HepG2 (cell line): ENCODE data around the gene TIPRL. TPM values are rescaled to one million over a fixed set of nuclear protein-coding genes. Genes with fewer than 3 reads are reported as not detected.

Source experiments
- CENPBD1 ChIP-seq: sonication (generic); formaldehyde crosslinking; IDR thresholded peaks from 2 replicates; pipeline ENCODE4 v1.8.0; 2022; ENCODE audit warnings: missing genetic modification reagents, low read depth, mild to moderate bottlenecking, borderline replicate concordance
- DNMT3B ChIP-seq: conservative IDR thresholded peaks from 2 replicates; pipeline ENCODE4 v1.6.1; 2016; ENCODE audit warnings: missing biosample characterization, control low read depth
- DZIP1 ChIP-seq: sonication (generic); formaldehyde crosslinking; IDR thresholded peaks from 2 replicates; pipeline ENCODE4 v1.5.0; 2020; ENCODE audit warnings: mild to moderate bottlenecking, missing genetic modification reagents
- FOXO1 ChIP-seq: sonication (generic); formaldehyde crosslinking; IDR thresholded peaks from 2 replicates; pipeline ENCODE4 v1.4.0; 2020; ENCODE audit warnings: missing genetic modification reagents
- IRX3 ChIP-seq: sonication (generic); formaldehyde crosslinking; IDR thresholded peaks from 2 replicates; pipeline ENCODE4 v1.8.1; 2023; ENCODE audit warnings: mild to moderate bottlenecking, low read depth, missing genetic modification reagents, borderline replicate concordance
- KLF15 ChIP-seq: sonication (generic); formaldehyde crosslinking; IDR thresholded peaks from 2 replicates; pipeline ENCODE4 v1.8.1; 2023; ENCODE audit warnings: borderline replicate concordance, mild to moderate bottlenecking, inconsistent platforms, missing genetic modification reagents, mixed read lengths
- MZF1 ChIP-seq: sonication (generic); formaldehyde crosslinking; IDR thresholded peaks from 2 replicates; pipeline ENCODE4 v1.8.1; 2023; ENCODE audit warnings: mild to moderate bottlenecking, missing genetic modification reagents, borderline replicate concordance
- NR2C2 ChIP-seq: sonication (generic); formaldehyde crosslinking; IDR thresholded peaks from 2 replicates; pipeline ENCODE4 v1.4.0; 2020; ENCODE audit warnings: missing genetic modification reagents, mild to moderate bottlenecking, moderate library complexity, borderline replicate concordance
- PCBP1 ChIP-seq: fragments of 200-400 bp; formaldehyde crosslinking; IDR thresholded peaks from 2 replicates; pipeline ENCODE4 v1.6.1; 2017; ENCODE audit warnings: mild to moderate bottlenecking, low read depth, low read length, borderline replicate concordance
- RNF219 ChIP-seq: sonication (generic); formaldehyde crosslinking; IDR thresholded peaks from 2 replicates; pipeline ENCODE4 v1.5.0; 2020; ENCODE audit warnings: mild to moderate bottlenecking, missing genetic modification reagents
- SNAPC2 ChIP-seq: sonication (generic); formaldehyde crosslinking; IDR thresholded peaks from 2 replicates; pipeline ENCODE4 v1.8.1; 2022; ENCODE audit warnings: mild to moderate bottlenecking, missing genetic modification reagents
- SOX13 ChIP-seq, 3 experiments: fragments of 450-650 bp in 1 of 3; sonication (generic) in 1 of 3; formaldehyde crosslinking in 1 of 3; IDR thresholded peaks in 2 of 3; conservative IDR thresholded peaks in 1 of 3; 2 replicates each; pipeline versions ENCODE4 v1.5.0 to v1.6.1; 2016 to 2020; ENCODE audit warnings: antibody characterized with exemption in 1 of 3, mild to moderate bottlenecking in 1 of 3, missing compliant biosample characterization in 1 of 3, missing genetic modification reagents in 1 of 3, moderate library complexity in 1 of 3
- SP1 ChIP-seq, 2 experiments: fragments of 450-650 bp in 1 of 2; sonication (generic) in 1 of 2; formaldehyde crosslinking in 1 of 2; IDR thresholded peaks; 2 replicates each; pipeline versions ENCODE4 v1.4.0 to v1.6.1; 2016 to 2020; ENCODE audit warnings: missing genetic modification reagents in 1 of 2
- TCF7L2 ChIP-seq: IDR thresholded peaks from 2 replicates; pipeline ENCODE4 v1.6.1; 2011; ENCODE audit warnings: mild to moderate bottlenecking, low read depth, low read length, moderate library complexity
- TRIM22 ChIP-seq: fragments of 450-650 bp; IDR thresholded peaks from 2 replicates; pipeline ENCODE4 v1.6.1; 2017
- YEATS2 ChIP-seq: sonication (generic); formaldehyde crosslinking; IDR thresholded peaks from 2 replicates; pipeline ENCODE4 v1.4.0; 2020; ENCODE audit warnings: missing genetic modification reagents, borderline replicate concordance
- ZNF124 ChIP-seq: sonication (generic); formaldehyde crosslinking; IDR thresholded peaks from 2 replicates; pipeline ENCODE4 v1.4.0; 2020; ENCODE audit warnings: missing genetic modification reagents
- ZNF253 ChIP-seq: sonication (generic); formaldehyde crosslinking; IDR thresholded peaks from 2 replicates; pipeline ENCODE4 v1.8.0; 2022; ENCODE audit warnings: mild to moderate bottlenecking, missing genetic modification reagents, borderline replicate concordance
- ZNF280B ChIP-seq: sonication (generic); formaldehyde crosslinking; IDR thresholded peaks from 2 replicates; pipeline ENCODE4 v1.5.0; 2020; ENCODE audit warnings: missing genetic modification reagents, mild to moderate bottlenecking, borderline replicate concordance
- ZNF660 ChIP-seq: sonication (generic); formaldehyde crosslinking; IDR thresholded peaks from 2 replicates; pipeline ENCODE4 v1.5.1; 2020; ENCODE audit warnings: mild to moderate bottlenecking, low read depth, missing genetic modification reagents, borderline replicate concordance
- polyA plus RNA-seq, 8 experiments: library from polyadenylated mRNA; depleted of rRNA in 3 of 8; stranded (reverse) in 7 of 8; unstranded in 1 of 8; fragments of >200 nt; fragmentation: Illumina TruSeq in 4 of 8; extraction: Trizol in 4 of 8; gene quantifications; 2 replicates each; pipeline versions ENCODE4 v1.2.1 to v1.2.3, GENCODE V29; 2011 to 2016; ENCODE audit warnings: low read depth in 4 of 8, missing spikeins in 1 of 8, mixed read lengths in 1 of 8; ENCODE audit not compliant: insufficient read depth in 1 of 8
- total RNA-seq, 5 experiments: library from RNA; depleted of rRNA; stranded (reverse); fragments of >200 nt; fragmentation: Illumina TruSeq; extraction: Trizol; gene quantifications; 2 replicates each; pipeline ENCODE4 v1.2.3, GENCODE V29; 2016; ENCODE audit warnings: low read depth in 1 of 5

TIPRL gene
- total and polyA plus RNA-seq, 2 of the 13 experiments (the other 11 are each of a cell fraction or from before 2014, with no cell fraction given) = 10.1 to 22.8 TPM

GRCh38 chr1:168202941-168203654 lies 24.3 kb downstream of the TIPRL start (continued):
- TF ChIP-seq RNF219 (CRISPR knock-in tag) (no peak), CENPBD1 (CRISPR knock-in tag) (no peak), MZF1 (CRISPR knock-in tag) (no peak), ZNF124 (CRISPR knock-in tag) (no peak), FOXO1 (CRISPR knock-in tag) (no peak), ZNF660 (CRISPR knock-in tag) (no peak), IRX3 (CRISPR knock-in tag) (no peak), DZIP1 (CRISPR knock-in tag) (no peak), SOX13 (IDR thresholded peaks at IDR 0.05) (peak; percentile 91), SOX13 (CRISPR knock-in tag; conservative IDR thresholded peaks at IDR 0.05 in 1 of 2, IDR thresholded peaks at IDR 0.05 in 1 of 2) (peak in 1 of 2 experiments; percentile 98; a peak in 2 of 4 replicates), KLF15 (CRISPR knock-in tag) (no peak), DNMT3B (CRISPR knock-in tag) (no peak), TCF7L2 (no peak), PCBP1 (no peak), NR2C2 (CRISPR knock-in tag) (no peak), SNAPC2 (CRISPR knock-in tag) (no peak), ZNF253 (CRISPR knock-in tag) (no peak), TRIM22 (no peak), SP1 (IDR thresholded peaks at IDR 0.05) (no peak), SP1 (CRISPR knock-in tag; IDR thresholded peaks at IDR 0.05) (no peak), YEATS2 (CRISPR knock-in tag) (no peak), ZNF280B (CRISPR knock-in tag) (no peak)
